Kidney (tissue), 14 donors: ENCODE results near the gene DDA1. TPM values are rescaled to one million over a fixed set of nuclear protein-coding genes. Genes with fewer than 3 reads are reported as not detected.

Experiments
- DNase-seq, 5 donors: peaks; one replicate each; pipeline ENCODE4 v3.0.0-alpha.2; 2013 to 2020
- FAIRE-seq: peaks from 2 replicates; lab custom pipeline; 2012; peaks lifted over from hg19 to GRCh38; lab: Jason Lieb, UNC
- H3K27ac ChIP-seq, 2 donors: one replicate each; pipeline ENCODE4 v1.7.0; 2013; ENCODE audit warnings: low read depth in 2 of 2, low read length in 2 of 2, inconsistent platforms in 1 of 2
- H3K27me3 ChIP-seq: one replicate; pipeline ENCODE4 v1.7.1; 2013; ENCODE audit warnings: low read length, inconsistent platforms; ENCODE audit not compliant: control insufficient read depth, insufficient read depth
- H3K36me3 ChIP-seq, 3 donors: one replicate each; pipeline versions ENCODE4 v1.7.0 to v1.7.1; 2013; ENCODE audit warnings: low read length in 3 of 3, control low read depth in 1 of 3, inconsistent platforms in 1 of 3; ENCODE audit not compliant: insufficient read depth in 3 of 3, control insufficient read depth in 2 of 3
- H3K4me1 ChIP-seq, 3 donors: one replicate each; pipeline versions ENCODE4 v1.7.0 to v1.7.1; 2013; ENCODE audit warnings: low read length in 3 of 3, inconsistent platforms in 1 of 3, low read depth in 1 of 3; ENCODE audit not compliant: control insufficient read depth in 2 of 3, insufficient read depth in 2 of 3
- H3K4me3 ChIP-seq, 3 donors: one replicate each; pipeline versions ENCODE4 v1.7.0 to v1.8.1; 2013; ENCODE audit warnings: low read length in 3 of 3, control low read depth in 1 of 3, inconsistent platforms in 1 of 3
- H3K9ac ChIP-seq, 3 donors: one replicate each; pipeline versions ENCODE4 v1.7.0 to v1.7.1; 2013; ENCODE audit warnings: low read length in 3 of 3, control low read depth in 1 of 3, inconsistent platforms in 1 of 3
- H3K9me3 ChIP-seq, 3 donors: one replicate each; pipeline versions ENCODE4 v1.7.0 to v1.7.1; 2013; ENCODE audit warnings: low read length in 3 of 3, control low read depth in 1 of 3, inconsistent platforms in 1 of 3; ENCODE audit not compliant: control insufficient read depth in 2 of 3, insufficient read depth in 1 of 3
- CTCF ChIP-seq: IDR thresholded peaks from 3 replicates; pipeline ENCODE4 v1.5.1; 2012; ENCODE audit warnings: mild to moderate bottlenecking, moderate library complexity, borderline replicate concordance; ENCODE audit not compliant: insufficient read depth; ENCODE audit errors: extremely low read depth
- intact Hi-C: fragments of 100-400 bp; cut with DNase I; formaldehyde crosslinking; loops from one replicate; pipeline ENCODE4 v1.11.1; 2022
- polyA plus RNA-seq: library from polyadenylated mRNA; stranded (reverse); fragments of 350-450 nt; fragmentation: Illumina TruSeq; extraction: RNeasy Lipid Tissue Mini Kit (QIAGEN cat#74804); gene quantifications from one replicate; pipeline ENCODE4 v1.2.3, GENCODE V29; 2014; ENCODE audit warnings: low read depth, low replicate concordance; ENCODE audit not compliant: insufficient read depth
- total RNA-seq: library from RNA; stranded (reverse); fragmentation: NEBNext Ultra II Directional; extraction: Animal tissue kit (Norgen Biotek cat#: 25700); gene quantifications from one replicate; pipeline ENCODE4 v1.2.1, GENCODE V29; 2021
- donor health status: control.
- donor health status: control.
- donor health status: control.
- donor health status: control.
- donor health status: control.
- donor health status: DM: yes; HTN: yes; CAD: no.
- donor health status: Normal renal cell carcinoma (clear cell type).

The DDA1 gene
- total and polyA plus RNA-seq, 2 donors from 2014 or later, result 27.7 to 35.9 TPM

DNA sequence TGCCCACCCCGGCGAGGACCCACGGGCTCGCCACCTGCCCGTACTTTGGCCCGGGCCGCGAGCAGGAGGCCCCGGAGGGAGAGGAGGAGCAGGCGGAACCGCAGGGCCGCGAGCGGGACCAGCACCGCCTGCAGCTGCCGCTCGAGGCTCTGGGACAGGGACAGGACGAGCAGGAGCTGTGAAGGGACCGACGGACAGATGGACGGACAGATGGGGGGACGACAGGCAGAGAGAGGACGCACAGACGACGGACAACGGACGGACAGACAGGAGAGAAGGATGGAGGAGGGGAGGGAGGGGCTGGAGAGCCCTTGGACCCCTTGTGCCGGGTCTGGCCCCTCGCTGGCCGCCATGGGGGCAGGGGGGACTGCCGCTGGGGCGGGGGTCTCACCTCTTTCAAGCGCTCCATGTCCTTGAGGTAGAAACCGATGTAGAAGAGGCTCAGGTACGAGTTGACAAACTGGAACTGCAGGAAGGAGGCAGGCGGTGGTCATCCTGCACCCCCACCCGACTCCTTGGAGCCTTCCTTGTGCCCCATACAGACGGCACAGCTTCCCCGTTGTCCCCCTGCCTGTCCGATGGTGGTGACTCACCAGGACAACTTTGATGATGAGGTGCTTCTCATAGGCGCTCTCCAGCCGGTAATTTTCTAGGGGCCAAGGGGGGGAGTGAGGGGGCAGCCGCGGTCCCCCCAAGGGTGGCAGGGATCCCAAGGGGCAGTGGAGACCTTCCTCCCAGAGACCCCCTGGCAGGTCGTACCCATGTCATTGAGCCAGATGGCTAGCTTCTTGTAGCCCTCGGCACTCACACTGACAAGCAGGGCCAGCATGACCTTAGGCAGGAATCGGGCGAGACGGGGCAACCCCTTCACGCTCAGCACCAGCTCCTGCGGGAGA is 20.3 kb downstream of the DDA1 start:
- DNase-seq, result no peak
- FAIRE-seq, result no peak
- H3K36me3 ChIP-seq, result no peaks in the 10 kb centered on the region
- TF ChIP-seq CTCF, result no peak
- H3K27ac ChIP-seq, result no peak overlapping the region
- no peak overlapping the region for H3K9ac ChIP-seq
- no peak overlapping the region for H3K4me3 ChIP-seq
- H3K27me3 ChIP-seq, result no peaks in the 10 kb centered on the region
- H3K4me1 ChIP-seq, result peaks cover 0 to 8% (median 0%) of the 10 kb centered on the region in 3 donors
- intact Hi-C loops, result loop anchor here (10.0 kb wide), 1 partner anchor 135 kb away; the partner anchor contains the start of gene NXNL1
- H3K9me3 ChIP-seq, result no peaks in the 10 kb centered on the region

- no peaks in the 10 kb centered on the region for H3K27me3 ChIP-seq
- FAIRE-seq, result no peak
- peaks cover 0 to 13% (median 0%) of the 10 kb centered on the region in 3 donors for H3K4me1 ChIP-seq
- no peaks in the 10 kb centered on the region for H3K36me3 ChIP-seq
- DNase-seq, result no peak
- intact Hi-C loops, result loop anchor here (10.0 kb wide), 1 partner anchor 134 kb away; the partner anchor contains the start of gene NXNL1
- no peak for TF ChIP-seq CTCF
- H3K4me3 ChIP-seq, result no peak overlapping the region
- H3K27ac ChIP-seq, result no peak overlapping the region
- no peak overlapping the region for H3K9ac ChIP-seq
- H3K9me3 ChIP-seq, result no peaks in the 10 kb centered on the region
Measured at GRCh38 chr19:17330262-17331044, 21.1 kb downstream of the DDA1 start.

DNA sequence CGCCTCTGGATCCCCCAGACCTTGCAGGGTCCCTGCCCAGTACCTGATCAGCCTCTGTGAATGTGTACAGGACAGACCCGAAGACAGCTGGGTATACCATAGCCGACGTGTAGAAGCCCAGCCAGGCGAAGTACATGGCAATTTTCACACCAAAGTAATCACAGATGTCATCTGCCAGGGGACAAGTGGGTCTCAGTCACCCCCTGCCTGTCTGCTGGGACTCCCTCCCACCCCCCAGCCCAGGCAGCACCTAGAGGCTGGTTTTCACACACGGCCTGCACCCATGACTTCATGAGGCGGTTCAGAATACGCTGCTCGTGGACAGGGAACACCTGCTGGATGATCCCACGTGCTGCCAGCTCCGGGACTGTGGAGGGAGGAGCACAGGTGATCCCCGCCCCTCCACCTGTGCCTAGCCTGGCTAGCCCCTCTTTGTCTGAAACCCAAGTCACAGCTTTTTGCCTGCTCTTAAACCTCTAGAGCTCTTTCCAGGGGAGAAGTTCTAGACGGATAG is 21.7 kb downstream of the DDA1 start:
- Histone ChIP-seq H3K4me3 (no peak overlapping the region), H3K9ac (no peak overlapping the region), H3K4me1 (peaks cover 0 to 13% (median 0%) of the 10 kb centered on the region in 3 donors), H3K36me3 (no peaks in the 10 kb centered on the region), H3K27ac (no peak overlapping the region), H3K27me3 (no peaks in the 10 kb centered on the region), H3K9me3 (no peaks in the 10 kb centered on the region)
- intact Hi-C loops, result loop anchor here (10.0 kb wide), 1 partner anchor 134 kb away; the partner anchor contains the start of gene NXNL1
- FAIRE-seq (no peak), DNase-seq (no peak)
- TF ChIP-seq CTCF, result no peak
